T-helper 2 cell treated with Interferon-gamma antibody and Interleukin-4, amounts not matched to agents 100 ng/mL and 5 ng/mL, for 36 hours (primary cell): ENCODE data around the gene PCDHB13. TPM values are rescaled to one million over a fixed set of nuclear protein-coding genes. Genes with fewer than 3 reads are reported as not detected.
"Not testable (repeated sequence)": the region's sequence is repeated elsewhere in the genome, so short reads cannot be mapped to it uniquely, and the experiment has no call there.

Source experiments
- intact Hi-C: fragments of 100-400 bp; cut with micrococcal nuclease; formaldehyde crosslinking; loops from one replicate; pipeline ENCODE4 v1.15.1; 2023
- total RNA-seq: library from RNA; stranded (reverse); gene quantifications from 2 replicates; pipeline ENCODE4 v1.2.3, GENCODE V29; 2022

PCDHB13 gene
- total RNA-seq, 1 donor from 2014 or later = not detected

DNA sequence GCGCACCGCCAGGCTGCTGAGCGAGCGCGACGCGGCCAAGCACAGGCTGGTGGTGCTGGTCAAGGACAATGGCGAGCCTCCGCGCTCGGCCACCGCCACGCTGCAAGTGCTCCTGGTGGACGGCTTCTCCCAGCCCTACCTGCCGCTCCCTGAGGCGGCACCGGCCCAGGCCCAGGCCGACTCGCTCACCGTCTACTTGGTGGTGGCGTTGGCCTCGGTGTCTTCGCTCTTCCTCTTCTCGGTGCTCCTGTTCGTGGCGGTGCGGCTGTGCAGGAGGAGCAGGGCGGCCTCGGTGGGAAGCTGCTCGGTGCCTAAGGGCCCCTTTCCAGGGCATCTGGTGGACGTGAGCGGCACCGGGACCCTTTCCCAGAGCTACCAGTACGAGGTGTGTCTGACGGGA lies 12.1 kb upstream of the PCDHB13 start:
- intact Hi-C loops = not testable (repeated sequence)

- intact Hi-C loops = no loop called here
Measured at GRCh38 chr5:141208478-141208877, 5.2 kb upstream of the PCDHB13 start, which contains the start of gene PCDHB12. TSS of gene PCDHB12 (plus strand) at chr5:141208719. CDS start at chr5:141208908, 189 bp downstream.

- intact Hi-C loops = not testable (repeated sequence)
Measured at GRCh38 chr5:141210281-141210680, 3.4 kb upstream of the PCDHB13 start.

DNA sequence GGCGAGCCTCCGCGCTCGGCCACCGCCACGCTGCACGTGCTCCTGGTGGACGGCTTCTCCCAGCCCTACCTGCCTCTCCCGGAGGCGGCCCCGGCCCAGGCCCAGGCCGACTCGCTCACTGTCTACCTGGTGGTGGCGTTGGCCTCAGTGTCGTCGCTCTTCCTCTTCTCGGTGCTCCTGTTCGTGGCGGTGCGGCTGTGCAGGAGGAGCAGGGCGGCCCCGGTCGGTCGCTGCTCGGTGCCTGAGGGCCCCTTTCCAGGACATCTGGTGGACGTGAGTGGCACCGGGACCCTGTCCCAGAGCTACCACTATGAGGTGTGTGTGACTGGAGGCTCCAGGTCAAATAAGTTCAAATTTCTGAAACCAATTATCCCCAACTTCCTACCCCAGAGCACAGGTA lies 2.9 kb upstream of the PCDHB13 start:
- intact Hi-C loops = not testable (repeated sequence)

DNA sequence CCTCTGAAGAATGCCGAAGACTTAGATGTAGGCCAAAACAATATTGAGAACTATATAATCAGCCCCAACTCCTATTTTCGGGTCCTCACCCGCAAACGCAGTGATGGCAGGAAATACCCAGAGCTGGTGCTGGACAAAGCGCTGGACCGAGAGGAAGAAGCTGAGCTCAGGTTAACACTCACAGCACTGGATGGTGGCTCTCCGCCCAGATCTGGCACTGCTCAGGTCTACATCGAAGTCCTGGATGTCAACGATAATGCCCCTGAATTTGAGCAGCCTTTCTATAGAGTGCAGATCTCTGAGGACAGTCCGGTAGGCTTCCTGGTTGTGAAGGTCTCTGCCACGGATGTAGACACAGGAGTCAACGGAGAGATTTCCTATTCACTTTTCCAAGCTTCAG lies 864 bp downstream of the PCDHB13 start:
- intact Hi-C loops = not testable (repeated sequence)

GRCh38 chr5:141215504-141215903 lies 1.8 kb downstream of the PCDHB13 start:
- intact Hi-C loops = not testable (repeated sequence)

DNA sequence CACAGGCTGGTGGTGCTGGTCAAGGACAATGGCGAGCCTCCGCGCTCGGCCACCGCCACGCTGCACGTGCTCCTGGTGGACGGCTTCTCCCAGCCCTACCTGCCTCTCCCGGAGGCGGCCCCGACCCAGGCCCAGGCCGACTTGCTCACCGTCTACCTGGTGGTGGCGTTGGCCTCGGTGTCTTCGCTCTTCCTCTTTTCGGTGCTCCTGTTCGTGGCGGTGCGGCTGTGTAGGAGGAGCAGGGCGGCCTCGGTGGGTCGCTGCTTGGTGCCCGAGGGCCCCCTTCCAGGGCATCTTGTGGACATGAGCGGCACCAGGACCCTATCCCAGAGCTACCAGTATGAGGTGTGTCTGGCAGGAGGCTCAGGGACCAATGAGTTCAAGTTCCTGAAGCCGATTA lies 2.3 kb downstream of the PCDHB13 start:
- intact Hi-C loops = not testable (repeated sequence)

DNA sequence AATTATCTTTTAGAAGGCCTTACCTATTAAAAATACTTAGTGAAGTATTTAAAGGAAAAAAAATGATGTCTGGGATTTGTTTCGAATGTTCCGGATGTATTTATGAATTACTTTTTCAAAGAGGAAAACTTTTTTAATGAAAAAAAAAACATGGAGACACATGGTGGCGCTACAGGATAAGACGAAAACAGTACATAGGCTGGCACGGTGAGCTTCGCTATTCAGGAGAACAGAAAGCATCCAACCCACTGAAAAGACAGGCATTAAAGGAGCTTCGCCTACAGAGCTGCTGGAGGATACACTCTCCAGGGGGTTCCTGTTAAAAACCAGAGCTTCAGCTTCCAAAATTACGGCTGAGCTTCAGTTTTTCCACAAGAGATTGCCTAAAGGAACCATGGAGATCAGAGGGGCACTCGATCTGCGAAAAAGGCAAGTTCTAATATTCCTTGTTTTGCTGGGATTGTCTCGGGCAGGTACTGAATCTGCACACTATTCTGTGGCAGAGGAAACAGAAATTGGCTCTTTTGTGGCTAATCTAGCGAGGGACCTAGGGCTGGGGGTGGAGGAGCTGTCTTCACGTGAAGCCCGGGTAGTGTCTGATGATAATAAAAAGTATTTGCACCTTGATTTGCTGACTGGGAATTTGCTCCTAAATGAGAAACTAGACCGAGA lies 9.5 kb downstream of the PCDHB13 start, which contains the start of gene PCDHB14:
PCDHB14 (plus strand) TSS at position 232 of the 672 bp plus-strand sequence; CDS start at position 395, 163 bp downstream.
- intact Hi-C loops = no loop called here

DNA sequence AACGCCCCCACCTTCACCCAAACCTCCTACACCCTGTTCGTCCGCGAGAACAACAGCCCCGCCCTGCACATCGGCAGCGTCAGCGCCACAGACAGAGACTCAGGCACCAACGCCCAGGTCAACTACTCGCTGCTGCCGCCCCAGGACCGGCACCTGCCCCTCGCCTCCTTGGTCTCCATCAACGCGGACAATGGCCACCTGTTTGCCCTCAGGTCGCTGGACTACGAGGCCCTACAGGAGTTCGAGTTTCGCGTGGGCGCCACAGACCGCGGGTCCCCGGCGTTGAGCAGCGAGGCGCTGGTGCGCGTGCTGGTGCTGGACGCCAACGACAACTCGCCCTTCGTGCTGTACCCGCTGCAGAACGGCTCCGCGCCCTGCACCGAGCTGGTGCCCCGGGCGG lies 11.1 kb downstream of the PCDHB13 start:
- intact Hi-C loops = not testable (repeated sequence)

GRCh38 chr5:141225421-141225820 lies 11.7 kb downstream of the PCDHB13 start:
- intact Hi-C loops = not testable (repeated sequence)

DNA sequence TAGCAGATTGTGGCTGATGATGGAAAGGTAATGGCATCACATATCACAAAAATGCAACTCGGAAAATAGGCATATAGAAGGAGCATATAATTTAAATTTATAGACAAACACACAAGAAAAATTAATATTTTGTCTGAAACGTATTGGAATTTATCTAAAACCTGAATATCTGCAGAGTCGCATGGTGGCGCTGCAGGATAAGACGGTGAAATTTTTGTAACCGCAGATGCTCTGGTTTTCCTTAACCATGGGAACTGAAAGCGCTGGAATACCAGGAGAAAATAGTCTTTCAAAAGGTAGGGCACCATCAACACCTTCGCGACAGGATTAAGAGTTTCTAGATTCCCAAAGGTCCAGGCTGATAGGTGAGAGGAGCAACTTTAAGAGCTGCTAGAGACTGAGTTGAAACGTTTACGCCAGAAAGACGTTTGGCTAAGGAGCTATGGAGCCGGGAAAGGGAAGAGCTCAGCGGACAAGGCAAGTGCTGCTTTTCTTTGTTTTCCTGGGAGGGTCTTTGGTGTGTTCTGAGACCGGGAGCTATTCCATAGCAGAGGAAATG lies 20.5 kb downstream of the PCDHB13 start:
- intact Hi-C loops = loop anchor here (10.0 kb wide), 2 partner anchors 181 to 359 kb away; partner anchors contain the start of genes PCDHA12, PCDHGA10 and PCDHGB7

- intact Hi-C loops = loop anchor here (10.0 kb wide), 2 partner anchors 179 to 361 kb away; partner anchors contain the start of genes PCDHA12, PCDHGA10 and PCDHGB7
Measured at GRCh38 chr5:141235922-141236321, 22.2 kb downstream of the PCDHB13 start.

- intact Hi-C loops = loop anchor here (10.0 kb wide), 2 partner anchors 178 to 362 kb away; partner anchors contain the start of genes PCDHA12, PCDHGA10 and PCDHGB7
Measured at GRCh38 chr5:141236516-141237313, 23.0 kb downstream of the PCDHB13 start.

GRCh38 chr5:141241496-141241895 lies 27.8 kb downstream of the PCDHB13 start:
- intact Hi-C loops = no loop called here

DNA sequence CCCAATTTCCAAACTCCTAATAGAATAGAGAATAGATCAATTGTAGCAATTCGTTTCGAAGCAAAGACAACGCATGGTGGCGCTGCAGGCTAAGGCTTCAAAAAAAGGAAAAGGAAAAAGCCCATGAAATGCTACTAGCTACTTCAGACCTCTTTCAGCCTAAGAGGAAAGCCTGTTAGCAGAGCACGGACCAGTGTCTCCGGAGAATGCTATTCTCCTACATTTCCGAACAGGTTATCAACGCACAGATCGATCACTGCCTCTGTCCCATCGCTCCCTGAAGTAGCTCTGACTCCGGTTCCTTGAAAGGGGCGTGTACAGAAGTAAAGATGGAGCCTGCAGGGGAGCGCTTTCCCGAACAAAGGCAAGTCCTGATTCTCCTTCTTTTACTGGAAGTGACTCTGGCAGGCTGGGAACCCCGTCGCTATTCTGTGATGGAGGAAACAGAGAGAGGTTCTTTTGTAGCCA lies 31.6 kb downstream of the PCDHB13 start, which contains the start of gene PCDHB15:
PCDHB15 (plus strand) TSS at position 146 of the 468 bp plus-strand sequence; CDS start at position 330, 184 bp downstream.
- intact Hi-C loops = no loop called here

- intact Hi-C loops = not testable (repeated sequence)
Measured at GRCh38 chr5:141246971-141247370, 33.3 kb downstream of the PCDHB13 start.

GRCh38 chr5:141247434-141247833 lies 33.7 kb downstream of the PCDHB13 start:
- intact Hi-C loops = not testable (repeated sequence)

- intact Hi-C loops = no loop called here
Measured at GRCh38 chr5:141250576-141250975, 36.9 kb downstream of the PCDHB13 start.

GRCh38 chr5:141258464-141258863 lies 44.7 kb downstream of the PCDHB13 start:
- intact Hi-C loops = no loop called here

- intact Hi-C loops = no loop called here
Measured at GRCh38 chr5:141258948-141259347, 45.2 kb downstream of the PCDHB13 start.

DNA sequence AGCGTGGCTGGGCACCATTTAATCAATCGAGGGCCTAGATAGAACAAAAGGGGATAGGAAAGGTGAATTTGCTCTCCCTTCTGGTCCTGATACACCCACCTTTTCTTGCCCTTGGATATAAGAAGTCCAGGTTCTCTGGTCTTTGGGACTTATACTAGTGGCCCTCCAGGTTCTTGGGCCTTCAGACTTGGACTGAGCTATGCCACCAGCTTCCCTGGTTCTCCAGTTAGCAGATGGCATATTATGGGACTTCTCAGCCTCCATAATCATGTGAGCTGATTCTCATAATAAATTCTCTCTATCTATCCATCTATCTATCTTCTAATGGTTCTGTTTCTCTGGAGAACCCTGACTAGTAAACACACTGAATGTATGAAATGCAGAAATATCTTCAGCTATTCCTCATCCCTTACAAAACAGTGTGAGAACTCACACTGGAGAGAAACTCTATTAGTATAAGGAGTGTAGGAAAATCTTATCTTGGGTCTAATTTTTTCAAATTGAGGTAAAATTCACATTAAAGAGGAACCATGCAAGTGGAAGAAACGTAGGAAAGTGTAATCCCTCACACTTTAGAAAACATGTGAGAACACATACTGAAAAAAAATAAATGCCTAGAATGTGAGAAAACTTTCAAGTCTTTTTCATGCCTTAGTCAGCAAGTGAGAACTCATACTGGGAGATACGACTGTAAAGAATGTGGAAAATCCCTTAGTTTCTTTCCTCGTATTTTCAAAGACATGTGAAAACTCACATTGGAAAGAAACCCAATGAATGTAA lies 46.9 kb downstream of the PCDHB13 start:
- intact Hi-C loops = no loop called here
